Fibroblast of peridontal ligament (primary cell): ENCODE measurements around the gene FGFR2.

Source experiments
- DNase-seq: peaks from one replicate; pipeline ENCODE4 v3.0.0-alpha.2; 2010; ENCODE audit errors: extremely low read depth

FGFR2 gene

DNA sequence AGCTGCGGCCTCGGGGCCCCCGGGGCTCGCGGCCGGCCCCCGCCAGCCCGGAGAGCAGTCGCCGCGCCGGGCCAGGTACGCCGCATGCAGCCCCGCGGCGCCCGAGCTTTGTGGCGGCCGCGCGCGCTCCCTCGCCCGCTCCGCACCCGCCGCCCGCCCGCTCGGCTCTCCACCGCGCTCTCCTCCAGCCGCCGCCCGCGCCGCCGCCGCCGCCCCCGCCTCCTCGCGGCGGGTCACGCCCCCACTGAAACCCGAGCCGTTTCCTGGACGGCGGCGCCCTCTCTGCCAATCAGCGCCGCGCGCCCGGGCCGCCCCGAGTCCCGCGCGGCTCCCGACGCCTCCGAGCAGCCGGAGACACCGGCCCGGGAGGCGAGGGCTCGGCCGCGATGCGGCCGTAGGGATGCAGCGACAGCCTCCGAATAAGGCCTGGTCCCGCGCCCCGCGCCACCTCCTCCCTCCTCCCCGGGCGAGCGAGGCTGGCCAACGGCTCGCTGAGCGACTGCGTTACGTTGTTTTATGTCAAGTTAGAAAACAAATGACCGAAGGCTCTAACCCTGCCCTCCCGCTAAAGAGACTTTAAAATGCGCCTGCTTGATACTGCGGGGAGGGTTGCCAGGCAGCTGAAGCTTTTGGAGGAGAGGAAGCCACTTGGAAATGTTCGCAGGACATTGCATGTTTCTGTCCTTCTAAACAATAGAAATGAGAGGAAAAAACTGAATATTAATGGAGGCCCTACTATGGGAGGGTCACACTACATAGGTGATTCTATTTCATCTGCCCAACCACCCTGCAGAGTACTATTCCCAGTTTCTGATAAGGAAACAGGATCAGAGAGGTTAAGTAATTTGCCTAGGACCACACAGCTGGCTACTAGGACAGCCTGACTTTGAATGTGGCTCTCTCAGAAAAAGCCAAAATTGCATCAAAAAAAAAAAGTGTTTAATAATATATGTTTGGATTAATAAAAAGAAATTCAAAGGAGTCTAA is at the start of gene FGFR2:
FGFR2 (minus strand) TSS at position 182 of the 987 bp plus-strand sequence. CDS start 4,627 bp downstream, outside the sequence.
- DNase-seq: no peak

DNA sequence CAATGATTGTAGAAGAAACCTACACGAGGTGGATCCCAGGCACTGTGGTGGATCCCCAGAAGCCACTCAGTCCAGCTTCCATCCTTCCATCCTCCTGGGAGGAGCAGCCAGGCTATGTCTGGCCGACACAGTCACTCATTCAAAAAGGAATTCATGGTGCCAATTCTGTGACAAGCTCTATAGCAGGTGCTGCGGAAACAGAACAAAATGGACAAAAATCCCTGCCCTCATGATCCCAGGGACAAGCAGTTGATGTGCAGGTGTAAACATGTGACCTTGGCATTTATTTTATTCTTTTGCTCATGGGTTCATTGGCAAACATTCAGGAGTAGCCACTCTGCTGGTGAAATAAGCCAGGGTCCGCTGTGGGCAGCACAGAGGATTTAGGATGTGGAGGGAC is 49.2 kb upstream of the FGFR2 start:
- DNase-seq: no peak

GRCh38 chr10:121645696-121646095 is 47.5 kb upstream of the FGFR2 start:
- no peak for DNase-seq

GRCh38 chr10:121644501-121644900 is 46.3 kb upstream of the FGFR2 start:
- DNase-seq: no peak

GRCh38 chr10:121640266-121640665 is 42.0 kb upstream of the FGFR2 start:
- no peak for DNase-seq

DNA sequence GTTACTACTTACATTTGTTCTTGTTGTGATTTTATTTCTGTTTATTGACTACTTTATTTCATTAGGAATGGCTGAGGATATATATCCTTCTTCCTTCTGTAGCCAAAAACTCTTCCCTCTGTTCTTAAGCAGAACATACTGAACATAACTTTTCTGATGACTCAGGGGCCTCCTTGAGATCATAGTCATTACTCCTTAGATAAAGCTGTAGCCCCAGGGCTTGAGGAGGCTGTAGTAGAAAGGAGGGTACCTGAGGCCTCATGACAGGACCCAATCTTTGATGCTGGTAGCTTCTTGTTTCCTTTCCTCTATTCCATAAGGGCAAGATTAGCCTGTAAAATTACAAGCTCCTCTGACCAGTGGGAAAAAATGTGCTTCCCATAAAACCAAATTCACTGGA is 41.2 kb upstream of the FGFR2 start:
- DNase-seq: no peak

GRCh38 chr10:121637437-121637836 is 39.2 kb upstream of the FGFR2 start:
- DNase-seq: no peak

GRCh38 chr10:121633056-121633455 is 34.8 kb upstream of the FGFR2 start:
- no peak for DNase-seq

GRCh38 chr10:121631365-121632029 is 33.3 kb upstream of the FGFR2 start:
- DNase-seq: no peak

DNA sequence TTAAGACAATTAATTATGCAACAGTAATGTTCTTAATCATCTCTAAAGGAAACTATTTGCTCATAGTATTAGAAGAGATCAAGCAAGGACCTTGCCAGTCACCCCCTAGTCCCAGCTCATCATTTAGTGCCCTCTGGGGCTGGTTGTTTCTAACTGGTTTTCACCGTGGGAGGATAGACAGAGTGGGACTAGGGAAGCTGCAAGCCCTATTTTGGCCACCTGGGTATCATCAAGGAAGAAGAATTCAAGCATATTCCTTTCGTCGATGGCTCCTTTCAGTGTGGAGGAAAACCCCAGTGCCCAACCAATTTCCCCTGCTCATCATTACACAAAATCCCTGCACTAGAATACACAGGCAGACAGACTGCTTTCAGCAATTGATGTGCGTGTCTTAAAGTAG is 30.6 kb upstream of the FGFR2 start:
- DNase-seq: no peak

- no peak for DNase-seq
These were observed 29.8 kb upstream of the FGFR2 start for GRCh38 chr10:121627876-121628581.

DNA sequence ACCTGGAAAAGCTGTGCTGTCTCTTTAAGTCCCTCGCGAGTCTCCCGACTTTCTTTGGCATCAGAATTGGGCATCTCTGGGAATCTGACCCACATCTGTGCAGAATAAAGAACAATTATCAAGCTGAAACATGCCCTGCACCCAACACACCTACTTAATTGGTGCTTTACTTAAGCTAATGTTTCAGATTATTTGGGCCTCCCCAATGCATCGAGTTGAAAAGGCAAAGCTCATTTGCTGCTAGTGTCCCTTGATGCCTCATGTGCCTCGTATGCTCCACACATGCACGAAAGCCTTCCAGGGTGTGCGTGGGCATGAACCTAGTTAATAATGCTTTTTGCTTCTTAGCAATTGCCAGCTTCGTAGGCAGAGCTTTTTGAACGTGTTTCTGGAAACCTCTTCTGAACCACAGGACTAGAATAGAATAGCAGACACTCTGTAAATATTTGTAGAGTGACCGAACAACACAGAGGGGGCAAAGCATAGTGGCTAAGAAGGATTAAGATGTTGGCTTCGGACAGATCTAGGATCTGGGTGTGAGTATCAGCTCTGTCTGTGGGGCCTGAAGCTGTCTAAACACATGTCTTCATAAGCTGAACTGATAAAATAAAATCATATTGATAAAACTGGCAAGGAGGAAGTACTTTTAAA is 26.7 kb upstream of the FGFR2 start:
- DNase-seq: no peak

DNA sequence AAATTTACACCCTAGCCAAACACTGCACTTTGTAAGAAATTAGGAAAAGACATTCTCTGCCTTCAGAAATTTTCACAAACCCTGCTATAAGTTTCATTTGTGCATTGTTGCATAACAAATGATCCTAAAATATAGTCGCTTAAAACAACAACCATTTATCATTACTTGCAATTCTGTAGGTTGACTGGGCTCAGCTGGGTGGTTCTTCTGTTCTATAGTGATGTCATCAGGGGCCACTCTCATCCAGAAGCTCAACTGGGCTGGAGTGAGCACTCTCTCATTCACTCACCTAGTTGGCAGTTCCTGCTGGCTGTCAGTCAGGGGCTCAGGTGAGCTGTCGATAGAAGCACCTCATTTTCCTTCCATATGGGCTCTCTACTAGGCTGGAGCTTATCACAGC is 20.7 kb upstream of the FGFR2 start:
- no peak for DNase-seq

DNA sequence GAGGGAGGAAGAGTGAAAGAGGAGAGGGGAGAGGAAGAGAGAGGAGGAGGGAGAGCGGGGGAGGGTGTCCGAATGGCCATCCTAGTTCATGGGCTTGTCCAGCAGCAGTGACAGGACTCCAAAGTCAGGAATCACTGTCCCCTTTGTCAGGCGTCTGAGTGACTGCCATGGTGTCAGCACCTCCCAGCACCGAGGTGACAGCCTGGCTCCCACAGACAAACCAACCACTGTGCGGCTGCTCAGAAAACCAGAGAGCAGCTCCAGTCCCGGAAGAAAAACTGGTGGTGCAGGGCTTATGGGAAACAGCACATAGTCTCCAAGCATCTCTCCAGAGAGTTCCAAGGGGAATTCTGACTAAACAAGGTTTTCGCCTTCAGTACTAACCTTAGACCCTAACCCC is 18.9 kb upstream of the FGFR2 start:
- no peak for DNase-seq

DNA sequence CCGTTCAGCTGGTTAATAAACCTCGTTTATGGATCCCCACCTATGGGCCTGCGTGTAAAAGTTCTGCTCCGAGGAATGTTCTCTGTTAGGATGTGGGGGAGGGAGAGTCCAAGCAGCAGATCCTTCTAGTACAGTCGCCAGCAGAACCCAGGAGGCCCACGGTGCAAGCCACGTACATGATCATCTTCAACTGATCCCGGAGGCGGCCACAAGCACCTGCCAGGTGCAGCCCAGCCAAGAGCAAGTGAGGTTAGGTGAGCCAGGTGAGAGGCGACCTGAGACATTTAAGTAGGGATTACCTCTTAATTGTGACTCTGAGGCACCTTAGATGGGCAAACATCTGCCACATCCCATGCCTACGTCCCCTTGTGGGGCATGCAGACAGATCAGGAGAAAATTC is 18.0 kb upstream of the FGFR2 start:
- no peak for DNase-seq

DNA sequence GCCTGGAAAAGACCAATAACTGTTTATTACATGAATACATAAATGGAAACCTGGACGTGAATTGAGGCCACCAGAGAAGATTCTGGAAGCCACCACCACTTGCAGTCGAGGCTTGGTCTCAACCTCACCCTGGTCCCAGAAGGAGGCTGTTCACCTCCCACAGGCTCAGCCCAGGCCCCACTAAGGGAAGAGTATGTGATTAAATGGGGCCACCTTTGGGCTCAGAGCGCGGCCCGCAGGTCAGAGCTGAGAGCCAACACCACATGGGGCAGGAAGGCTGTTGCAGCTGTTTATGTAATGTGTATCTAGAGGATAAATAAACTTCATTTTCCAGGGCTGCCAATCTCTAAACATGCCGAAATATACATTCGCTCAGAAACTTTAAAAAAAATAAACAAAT is 17.6 kb upstream of the FGFR2 start:
- no peak for DNase-seq

GRCh38 chr10:121615435-121615793 is 17.2 kb upstream of the FGFR2 start:
- DNase-seq: no peak

DNA sequence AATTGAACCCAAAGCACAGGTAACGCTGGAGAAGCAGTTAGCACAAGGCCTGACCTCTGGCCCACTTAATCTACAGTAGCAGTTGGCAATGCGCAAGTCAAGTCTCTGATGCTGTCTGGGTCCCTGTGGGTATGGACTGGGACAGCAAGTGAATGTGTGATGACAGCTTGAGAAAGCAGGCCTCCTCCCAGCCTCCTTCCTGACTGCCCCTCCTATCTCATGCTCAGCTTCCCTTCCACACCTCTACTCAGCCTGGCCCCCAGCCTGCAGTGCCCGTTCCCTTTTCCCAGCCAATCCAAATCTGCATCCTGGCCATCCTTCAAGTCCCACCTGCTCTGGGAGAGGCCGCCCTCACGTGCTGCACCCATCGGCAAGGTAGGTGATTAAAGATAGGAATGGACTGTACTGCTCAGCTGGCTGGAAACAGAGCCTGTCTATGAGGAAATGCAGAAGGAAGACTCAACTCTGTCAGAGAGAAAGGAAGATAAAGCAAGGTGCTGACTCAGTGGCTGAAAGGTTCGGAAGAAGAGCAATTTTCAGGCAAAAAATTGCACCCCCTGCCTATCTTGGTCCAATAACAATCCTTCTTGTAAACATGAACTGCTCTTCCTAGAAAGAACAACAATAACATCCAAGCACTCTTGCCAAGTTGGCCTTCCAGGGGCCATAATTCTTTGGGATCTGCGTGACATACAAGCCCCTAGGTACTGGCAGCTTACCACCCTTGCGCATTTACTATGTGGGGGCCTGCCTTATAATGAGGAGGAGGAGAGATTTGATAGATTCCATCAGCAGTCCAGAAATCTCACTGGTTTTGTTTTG is 16.6 kb upstream of the FGFR2 start:
- DNase-seq: no peak

GRCh38 chr10:121613456-121613855 is 15.2 kb upstream of the FGFR2 start:
- DNase-seq: no peak

DNA sequence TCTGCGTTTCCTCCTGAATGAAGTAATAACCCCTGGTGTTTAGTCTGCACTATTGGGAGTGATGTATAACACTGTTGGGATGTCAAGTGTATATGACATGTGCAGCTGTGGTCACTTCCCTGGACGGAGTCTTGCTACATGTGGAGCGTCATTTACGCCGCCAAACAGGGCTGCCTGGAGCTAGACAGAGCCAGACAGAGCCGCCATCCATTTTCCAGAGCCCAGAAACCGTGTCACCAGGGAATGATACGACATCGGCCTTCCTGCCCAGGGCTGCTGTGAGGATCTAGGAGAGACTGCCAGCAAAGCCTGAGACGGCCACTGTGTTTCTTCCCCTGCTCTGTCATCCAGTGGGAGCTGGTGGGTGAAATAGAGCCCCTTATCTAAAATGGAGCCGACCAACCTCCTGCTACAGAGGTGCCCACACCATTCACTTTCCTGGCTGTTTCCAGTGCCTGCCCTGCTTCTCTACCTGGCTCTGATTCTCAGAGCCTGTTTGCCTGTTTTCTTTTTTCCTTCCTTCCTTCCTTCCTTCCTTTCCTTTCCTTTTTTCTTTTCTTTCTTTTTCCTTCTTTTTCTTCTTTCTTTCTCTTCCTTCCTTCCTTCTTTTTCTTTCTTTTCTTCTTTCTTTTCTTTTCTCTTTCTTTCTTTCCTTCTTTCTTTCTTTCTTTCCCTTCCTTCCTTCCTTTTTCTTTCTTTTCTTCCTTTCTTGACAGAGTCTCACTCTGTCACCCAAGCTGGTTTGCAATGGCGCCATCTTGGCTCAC is 13.3 kb upstream of the FGFR2 start:
- no peak for DNase-seq
